Neural cell (in vitro differentiated cells): ENCODE measurements around the gene HPS4. TPM values are rescaled to one million over a fixed set of nuclear protein-coding genes. Genes with fewer than 3 reads are reported as not detected.

Experiments used
- H2AFZ ChIP-seq: fragments of 200-600, 300-800 bp; sonication (generic), shearing (Covaris generic); 2 replicates; pipeline ENCODE4 v1.6.0; 2014; ENCODE audit warnings: low read depth, mild to moderate bottlenecking, antibody characterized with exemption, low read length, moderate library complexity
- H3F3A ChIP-seq: fragments of 200-600 bp; shearing (Covaris generic); 2 replicates; pipeline ENCODE4 v1.6.1; 2016; ENCODE audit warnings: mild to moderate bottlenecking, moderate library complexity, mixed read lengths, antibody characterized with exemption, low read length; ENCODE audit not compliant: insufficient read depth, poor library complexity, severe bottlenecking
- H3K27ac ChIP-seq: fragments of 200-600, 300-800 bp; sonication (generic), shearing (Covaris generic); 2 replicates; pipeline ENCODE4 v1.5.1; 2014; ENCODE audit warnings: mild to moderate bottlenecking, low read length, moderate library complexity
- H3K27me3 ChIP-seq: fragments of 300-800, 200-600 bp; sonication (generic), shearing (Covaris generic); 2 replicates; pipeline ENCODE4 v1.6.0; 2014; ENCODE audit warnings: mild to moderate bottlenecking, low read depth, low read length, moderate library complexity; ENCODE audit not compliant: insufficient read depth
- H3K36me3 ChIP-seq: fragments of 300-800, 200-600 bp; sonication (generic), shearing (Covaris generic); 2 replicates; pipeline ENCODE4 v1.5.1; 2014; ENCODE audit warnings: mild to moderate bottlenecking, antibody characterized with exemption, low read length, moderate library complexity; ENCODE audit not compliant: insufficient read depth
- H3K4me2 ChIP-seq: fragments of 300-800, 200-600 bp; sonication (generic), shearing (Covaris generic); 2 replicates; pipeline ENCODE4 v1.6.0; 2014; ENCODE audit warnings: mild to moderate bottlenecking, low read length
- H3K4me3 ChIP-seq: fragments of 300-800, 200-600 bp; sonication (generic), shearing (Covaris generic); 2 replicates; pipeline ENCODE4 v1.5.1; 2014; ENCODE audit warnings: mild to moderate bottlenecking, low read length, moderate library complexity
- H3K79me2 ChIP-seq: fragments of 200-600 bp; shearing (Covaris generic); replicated peaks from 2 replicates; pipeline ENCODE4 v1.6.0; 2014; ENCODE audit warnings: mild to moderate bottlenecking, low read length, moderate library complexity; ENCODE audit not compliant: insufficient read depth
- H3K9ac ChIP-seq: fragments of 300-800, 200-600 bp; sonication (generic), shearing (Covaris generic); 2 replicates; pipeline ENCODE4 v1.6.1; 2016; ENCODE audit warnings: mild to moderate bottlenecking, low read length, mixed read lengths
- H3K9me2 ChIP-seq: fragments of 200-600 bp; shearing (Covaris generic); 2 replicates; pipeline ENCODE4 v1.6.1; 2016; ENCODE audit warnings: mild to moderate bottlenecking, low read length, mixed read lengths; ENCODE audit not compliant: insufficient read depth
- H3K9me3 ChIP-seq: fragments of 200-600, 300-800 bp; sonication (generic), shearing (Covaris generic); 2 replicates; pipeline ENCODE4 v1.6.1; 2016; ENCODE audit warnings: mild to moderate bottlenecking, mixed run types, low read length, moderate library complexity, mixed read lengths
- H4K20me1 ChIP-seq: fragments of 200-600 bp; shearing (Covaris generic); 2 replicates; pipeline ENCODE4 v1.6.1; 2016; ENCODE audit warnings: mild to moderate bottlenecking, mixed run types; ENCODE audit not compliant: insufficient read depth
- CTCF ChIP-seq: fragments of 450-650 bp; IDR thresholded peaks from 2 replicates; pipeline ENCODE4 v1.5.1; 2014; ENCODE audit warnings: antibody characterized with exemption, mild to moderate bottlenecking, moderate library complexity; ENCODE audit not compliant: poor library complexity, severe bottlenecking
- EP300 ChIP-seq: fragments of 450-650 bp; conservative IDR thresholded peaks from 2 replicates; pipeline ENCODE4 v1.6.1; 2014; ENCODE audit warnings: antibody characterized with exemption, mild to moderate bottlenecking, moderate library complexity; ENCODE audit not compliant: poor library complexity, severe bottlenecking
- EZH2 ChIP-seq: fragments of 200-600, 300-800 bp; shearing (Covaris generic), sonication (generic); IDR thresholded peaks from 2 replicates; pipeline ENCODE4 v1.6.1; 2014; ENCODE audit warnings: antibody characterized with exemption, low read length, borderline replicate concordance, mild to moderate bottlenecking; ENCODE audit not compliant: insufficient read depth, poor library complexity, severe bottlenecking
- MXI1 ChIP-seq: fragments of 450-650 bp; conservative IDR thresholded peaks from 2 replicates; pipeline ENCODE4 v1.6.1; 2014; ENCODE audit warnings: antibody characterized with exemption, mild to moderate bottlenecking; ENCODE audit not compliant: poor library complexity, severe bottlenecking
- POLR2AphosphoS5 ChIP-seq: IDR thresholded peaks from 2 replicates; pipeline ENCODE4 v1.6.1; 2012
- RAD21 ChIP-seq: fragments of 450-650 bp; conservative IDR thresholded peaks from 2 replicates; pipeline ENCODE4 v1.6.1; 2014; ENCODE audit warnings: antibody characterized with exemption, mild to moderate bottlenecking, moderate library complexity
- REST ChIP-seq: IDR thresholded peaks from 2 replicates; pipeline ENCODE4 v1.6.1; 2012; ENCODE audit warnings: borderline replicate concordance
- SMC3 ChIP-seq: fragments of 450-650 bp; conservative IDR thresholded peaks from 2 replicates; pipeline ENCODE4 v1.6.1; 2014; ENCODE audit warnings: antibody characterized with exemption, mild to moderate bottlenecking, moderate library complexity; ENCODE audit not compliant: poor library complexity
- TAF1 ChIP-seq: IDR thresholded peaks from 2 replicates; pipeline ENCODE4 v1.6.1; 2012; ENCODE audit warnings: low read depth
- polyA plus RNA-seq: library from polyadenylated mRNA; depleted of rRNA; stranded (reverse); fragments of >200 nt; gene quantifications from 2 replicates; pipeline ENCODE4 v1.2.3, GENCODE V29; 2014

The HPS4 gene
- polyA plus RNA-seq, 1 donor from 2014 or later: 54.1 TPM

- Histone ChIP-seq H3K4me3 (no peak overlapping the region), H3K79me2 (no peaks in the 10 kb centered on the region), H3K4me2 (no peak overlapping the region), H3K27ac (no peak overlapping the region), H3K9me3 (no peaks in the 10 kb centered on the region), H2AFZ (no peak overlapping the region), H3K9ac (peak overlapping the region; percentile 4), H3F3A (no peaks in the 10 kb centered on the region), H3K9me2 (no peaks in the 10 kb centered on the region), H3K27me3 (no peaks in the 10 kb centered on the region), H4K20me1 (no peaks in the 10 kb centered on the region), H3K36me3 (no peaks in the 10 kb centered on the region)
- TF ChIP-seq CTCF: no peak
- TF ChIP-seq EZH2: no peak
- TF ChIP-seq REST: no peak
- no peak for TF ChIP-seq RAD21
- TF ChIP-seq EP300: no peak
- TF ChIP-seq POLR2AphosphoS5: no peak
- no peak for TF ChIP-seq MXI1
- TF ChIP-seq SMC3: no peak
- TF ChIP-seq TAF1: no peak
These were observed 78.6 kb downstream of the HPS4 start for GRCh38 chr22:26404851-26405421.

- Histone ChIP-seq H3F3A (no peaks in the 10 kb centered on the region), H3K9me3 (no peaks in the 10 kb centered on the region), H3K79me2 (no peaks in the 10 kb centered on the region), H3K4me3 (no peak overlapping the region), H3K4me2 (no peak overlapping the region), H3K27ac (no peak overlapping the region), H3K9me2 (no peaks in the 10 kb centered on the region), H2AFZ (no peak overlapping the region), H3K36me3 (no peaks in the 10 kb centered on the region), H3K9ac (no peak overlapping the region), H3K27me3 (no peaks in the 10 kb centered on the region), H4K20me1 (no peaks in the 10 kb centered on the region)
- TF ChIP-seq TAF1: no peak
- TF ChIP-seq REST: no peak
- TF ChIP-seq POLR2AphosphoS5: no peak
- TF ChIP-seq EP300: no peak
- no peak for TF ChIP-seq CTCF
- no peak for TF ChIP-seq SMC3
- TF ChIP-seq RAD21: no peak
- no peak for TF ChIP-seq MXI1
- TF ChIP-seq EZH2: no peak
These were observed 81.9 kb downstream of the HPS4 start for GRCh38 chr22:26401726-26402125.
